ENCODE results near the gene OAF.

- TF ChIP-seq CTCF (IDR thresholded peaks at IDR 0.05), result no peak
- no peak for TF ChIP-seq USF2 (IDR thresholded peaks at IDR 0.05)
Observed at GRCh38 chr11:120219938-120220746, 9.3 kb downstream of the OAF start.

Data from A549 (cell line).